Stimulated activated CD4-positive, alpha-beta T cell treated with anti-CD3 and anti-CD28 coated beads, Interleukin-15, amount 100 ng/mL, for 24 hours (primary cell): ENCODE data around the gene COL6A1.
"Not testable (repeated sequence)": the region's sequence is repeated elsewhere in the genome, so short reads cannot be mapped to it uniquely, and the experiment has no call there.

Source experiments
- DNase-seq: peaks from one replicate; pipeline ENCODE4 v3.0.0-alpha.2; 2020

Gene COL6A1

DNA sequence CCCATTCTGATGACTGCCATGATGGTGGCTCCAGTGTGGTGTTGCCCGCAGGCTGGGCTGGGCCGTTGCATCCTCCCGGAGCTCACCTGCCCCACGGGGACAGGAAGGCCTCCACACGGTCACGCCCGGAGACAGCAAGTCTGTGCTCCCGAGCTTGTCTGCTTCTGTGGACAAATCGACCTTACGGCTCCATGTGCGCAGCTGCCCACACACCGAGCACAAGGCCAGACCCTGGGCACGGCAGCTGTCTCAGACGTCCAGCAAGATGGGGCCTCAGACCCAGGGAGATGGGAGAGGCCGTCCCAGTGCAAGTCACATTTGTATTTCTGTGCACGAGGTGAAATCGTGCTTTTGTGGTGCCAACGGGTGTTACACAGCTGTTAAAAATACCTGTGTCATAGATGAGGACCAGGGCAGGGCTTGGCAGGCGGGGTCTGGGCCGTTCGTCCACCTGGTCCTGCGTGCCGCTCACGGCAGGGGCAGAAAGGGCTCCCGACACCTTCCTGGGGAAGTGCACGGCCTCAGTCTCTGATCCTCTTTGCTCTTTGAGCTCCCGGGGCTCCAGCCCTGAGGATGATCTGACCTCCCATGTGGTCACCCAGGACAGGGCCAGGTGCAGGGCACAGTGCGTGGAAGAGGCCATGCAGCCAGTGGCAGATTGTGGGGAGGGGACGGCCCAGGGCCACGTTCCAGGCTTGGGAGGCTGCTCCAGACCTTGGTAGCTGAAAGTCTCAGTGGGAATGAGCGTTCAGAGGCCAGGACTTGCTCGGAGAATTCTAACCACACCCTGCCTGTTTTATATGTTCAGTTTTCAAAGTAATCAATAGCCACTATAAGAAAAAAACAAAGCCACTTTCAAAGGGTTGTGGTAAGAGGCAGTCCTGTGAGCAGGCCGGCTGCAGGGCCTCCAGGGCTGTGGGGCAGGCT lies 13.5 kb downstream of the COL6A1 start:
- peak; percentile 1 for DNase-seq

DNA sequence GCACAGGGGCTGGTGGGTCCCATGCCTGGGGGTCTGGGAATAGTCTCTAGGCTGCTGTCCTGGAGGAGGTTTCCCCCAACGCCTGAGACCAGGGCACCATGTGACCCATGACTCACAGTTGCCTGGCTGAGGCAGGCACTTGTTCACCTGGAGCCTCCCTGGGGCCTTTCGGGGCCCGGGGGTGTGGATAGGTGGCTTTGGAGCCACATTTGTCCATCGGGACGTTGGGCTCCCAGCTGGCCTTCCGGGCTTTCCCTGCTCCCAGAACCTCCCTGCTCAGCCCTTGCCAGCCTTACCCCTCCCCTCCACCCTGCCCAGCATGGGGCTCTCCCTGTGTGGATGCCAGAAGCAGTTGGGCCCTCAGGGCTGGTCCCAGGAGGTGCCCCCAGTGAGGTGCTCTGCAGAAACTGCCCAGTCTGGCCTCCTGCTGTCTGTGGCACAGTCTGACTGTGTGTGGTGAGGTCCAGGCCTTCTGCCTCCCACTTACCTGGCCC lies 14.2 kb downstream of the COL6A1 start:
- DNase-seq: peak; percentile 3

DNA sequence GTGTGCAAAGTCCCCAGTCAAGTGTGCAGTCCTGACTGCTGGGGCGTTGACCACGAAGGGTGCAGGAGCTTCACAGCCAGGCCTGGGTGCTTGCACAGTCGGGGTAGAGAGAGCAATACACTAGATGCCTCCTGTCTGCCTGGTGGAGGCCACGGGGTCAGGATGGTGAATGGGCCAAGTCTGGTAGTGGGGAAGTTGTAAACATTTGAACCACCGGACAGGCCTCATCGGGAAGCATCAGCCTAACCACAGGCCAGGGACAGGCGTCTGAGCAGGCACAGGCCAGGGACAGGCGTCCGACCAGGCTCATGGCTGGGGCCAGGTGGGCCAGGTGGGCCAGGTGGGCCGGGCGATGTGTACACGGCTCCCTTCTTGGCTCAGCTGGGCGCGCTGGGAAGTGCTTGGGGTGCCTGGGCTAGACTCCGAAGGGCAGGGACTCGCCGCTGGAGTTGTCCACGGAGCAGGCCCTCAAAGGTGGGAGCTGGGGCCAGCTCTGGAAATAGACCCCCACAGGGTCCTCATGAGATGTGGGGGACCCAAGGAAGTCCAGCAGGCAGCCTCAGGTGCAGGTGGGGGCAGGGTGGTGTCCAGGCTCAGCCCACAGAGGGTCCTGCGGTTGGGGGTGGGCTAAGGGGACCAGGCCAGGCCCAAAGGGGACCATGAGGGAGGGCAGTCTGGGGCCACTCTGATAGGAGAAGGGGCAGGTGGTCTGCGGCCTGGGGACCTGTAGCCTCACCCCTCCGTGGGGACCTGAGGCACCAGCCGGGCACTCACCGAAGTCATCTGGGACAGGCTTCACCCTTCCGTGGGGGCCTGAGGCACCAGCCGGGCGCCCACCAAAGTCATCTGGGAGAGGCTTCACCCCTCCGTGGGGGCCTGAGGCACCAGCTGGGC lies 15.0 kb downstream of the COL6A1 start:
- no peak for DNase-seq

DNA sequence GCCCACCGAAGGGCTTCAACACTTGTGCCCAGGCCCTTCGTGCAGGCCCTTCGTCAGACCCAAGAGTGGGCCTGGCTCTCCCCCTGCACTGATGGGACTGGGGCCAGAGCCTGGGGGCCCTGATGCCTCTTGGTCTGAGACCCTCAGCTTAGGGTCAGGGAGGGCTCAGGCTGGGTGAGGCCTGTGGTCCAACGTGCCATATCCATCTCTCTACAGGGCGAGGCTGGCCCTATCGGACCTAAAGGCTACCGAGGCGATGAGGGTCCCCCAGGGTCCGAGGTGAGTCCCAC lies 15.6 kb downstream of the COL6A1 start:
- DNase-seq: no peak

DNA sequence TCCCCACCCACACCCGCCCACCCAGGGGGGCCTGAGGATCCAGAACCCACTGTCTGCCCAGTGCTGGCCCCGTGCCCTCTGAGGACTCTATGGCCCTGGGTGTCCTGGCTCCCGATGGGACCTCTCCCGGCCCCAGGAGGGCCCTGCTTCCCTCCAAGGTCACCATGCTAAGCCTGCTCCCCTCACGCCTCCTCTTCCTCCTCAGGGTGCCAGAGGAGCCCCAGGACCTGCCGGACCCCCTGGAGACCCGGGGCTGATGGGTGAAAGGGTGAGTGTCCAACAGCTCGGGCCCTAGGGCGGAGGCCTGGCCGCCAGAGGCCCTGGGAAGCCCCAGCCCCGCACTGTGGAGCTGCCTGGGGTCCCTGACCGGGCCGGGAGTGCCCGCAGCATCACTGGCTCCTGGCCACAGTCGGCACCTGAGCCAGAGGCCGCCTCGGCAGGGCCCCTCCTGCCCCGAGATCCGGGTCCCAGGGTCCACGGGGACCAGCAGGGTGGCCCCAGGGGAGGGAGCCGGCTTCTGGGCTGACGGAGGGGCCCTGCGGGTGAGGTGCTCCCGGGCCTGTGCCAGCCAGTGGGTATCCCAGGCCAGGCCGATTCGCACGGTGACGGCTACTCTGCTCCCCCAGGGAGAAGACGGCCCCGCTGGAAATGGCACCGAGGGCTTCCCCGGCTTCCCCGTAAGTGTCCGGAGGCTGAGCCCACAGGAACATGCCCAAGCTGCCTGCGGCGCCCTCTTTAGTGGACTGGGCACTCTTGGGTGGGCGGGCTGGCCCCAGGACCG lies 16.1 kb downstream of the COL6A1 start:
- DNase-seq: no peak

DNA sequence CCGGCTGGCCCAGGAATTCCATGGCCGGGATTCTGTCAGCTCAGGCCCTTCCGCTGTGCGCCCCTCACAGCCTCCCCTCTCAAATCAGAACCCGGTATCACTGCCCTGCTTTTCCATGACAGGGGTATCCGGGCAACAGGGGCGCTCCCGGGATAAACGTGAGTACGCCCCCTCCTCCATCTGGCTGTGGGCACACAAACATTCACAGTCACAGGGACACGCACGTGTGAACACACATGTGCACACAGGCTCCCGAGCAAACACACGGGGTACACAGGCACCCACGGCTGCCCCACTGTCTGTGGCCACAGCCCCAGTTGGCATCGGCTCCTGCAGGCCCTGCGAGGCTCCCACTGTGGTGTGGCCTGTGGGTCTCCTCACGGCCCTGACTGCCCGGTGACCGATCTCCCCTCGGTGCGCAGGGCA lies 16.7 kb downstream of the COL6A1 start:
- peak; percentile 1 for DNase-seq

DNA sequence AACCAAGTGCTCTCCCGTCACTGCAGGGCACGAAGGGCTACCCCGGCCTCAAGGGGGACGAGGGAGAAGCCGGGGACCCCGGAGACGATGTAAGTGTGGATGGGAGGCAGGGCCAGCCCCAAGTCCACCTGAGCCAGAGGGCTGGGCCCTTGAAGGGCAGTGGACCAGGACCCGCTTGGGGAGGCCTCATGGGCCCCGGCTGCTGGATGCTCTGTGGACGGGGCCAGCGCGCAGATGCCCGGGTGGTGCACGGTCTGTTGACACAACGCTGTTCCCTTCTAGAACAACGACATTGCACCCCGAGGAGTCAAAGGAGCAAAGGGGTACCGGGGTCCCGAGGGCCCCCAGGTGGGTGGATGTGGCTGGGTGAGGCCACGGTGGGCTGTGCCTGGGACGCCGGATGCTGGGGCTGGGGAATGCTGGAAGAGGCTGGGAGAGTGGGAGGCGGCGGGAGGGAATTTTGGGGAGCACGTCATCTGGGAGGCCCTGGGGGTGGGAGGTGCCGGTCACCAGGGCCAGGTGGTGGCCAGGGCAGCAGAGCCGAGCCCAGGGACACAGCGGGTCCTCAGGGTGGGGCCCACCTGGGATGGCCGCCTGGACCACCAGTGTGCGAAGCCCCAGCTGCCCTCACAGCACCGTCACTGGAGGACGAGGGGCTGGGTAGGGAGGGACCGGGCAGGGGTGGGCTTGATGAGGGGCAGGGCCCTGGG lies 17.5 kb downstream of the COL6A1 start:
- DNase-seq: no peak

DNA sequence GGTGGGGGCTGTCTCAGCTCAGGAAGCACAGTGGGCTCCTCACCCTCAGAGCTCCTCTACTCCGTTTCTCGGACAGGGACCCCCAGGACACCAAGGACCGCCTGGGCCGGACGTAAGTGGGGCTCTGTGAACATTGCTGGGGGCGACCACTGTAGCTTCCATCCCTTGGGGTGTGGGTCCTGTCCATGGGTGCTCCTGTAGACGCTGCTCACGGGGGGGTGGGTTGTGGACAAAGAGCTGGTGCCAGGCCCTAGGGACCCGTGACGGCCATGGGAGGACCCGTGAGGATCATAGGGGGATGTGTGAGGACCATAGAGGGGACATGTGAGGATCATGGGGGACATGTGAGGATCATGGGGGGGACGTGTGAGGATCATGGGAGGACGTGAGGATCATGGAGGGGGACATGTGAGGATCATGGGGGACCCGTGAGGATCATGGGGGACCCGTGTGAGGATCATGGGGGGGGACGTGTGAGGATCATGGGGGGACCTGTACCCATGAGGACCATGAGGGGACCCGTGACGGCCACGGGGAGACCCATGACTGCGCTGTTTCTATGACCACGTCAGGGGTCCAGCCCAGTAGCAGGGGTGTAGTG lies 18.1 kb downstream of the COL6A1 start:
- no peak for DNase-seq

DNA sequence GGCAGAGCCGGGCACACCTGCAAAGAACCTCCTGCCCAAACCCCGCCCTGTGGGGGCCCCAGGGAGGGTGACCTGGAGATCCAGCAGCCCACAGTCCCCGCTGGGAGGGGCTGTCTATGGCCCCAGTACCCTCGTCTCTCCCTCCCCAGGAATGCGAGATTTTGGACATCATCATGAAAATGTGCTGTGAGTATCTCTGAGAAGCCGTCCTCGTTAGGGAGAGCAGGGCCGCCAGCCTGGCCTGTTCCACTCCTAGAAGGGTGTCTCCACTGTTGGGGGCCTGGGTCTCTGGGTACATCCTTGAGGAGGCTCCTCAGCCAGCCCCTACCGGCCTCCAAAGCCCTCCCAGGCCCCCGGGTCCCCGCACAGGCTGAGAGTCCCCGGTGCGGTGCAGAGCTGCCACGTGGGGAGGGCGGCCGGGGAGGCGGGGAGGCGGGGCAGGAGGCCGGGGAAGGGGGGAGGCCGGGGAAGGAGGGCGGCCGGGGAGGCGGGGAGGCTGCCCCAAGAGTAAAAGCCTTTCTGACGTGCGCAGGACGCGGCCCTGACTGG lies 18.7 kb downstream of the COL6A1 start:
- DNase-seq: no peak

DNA sequence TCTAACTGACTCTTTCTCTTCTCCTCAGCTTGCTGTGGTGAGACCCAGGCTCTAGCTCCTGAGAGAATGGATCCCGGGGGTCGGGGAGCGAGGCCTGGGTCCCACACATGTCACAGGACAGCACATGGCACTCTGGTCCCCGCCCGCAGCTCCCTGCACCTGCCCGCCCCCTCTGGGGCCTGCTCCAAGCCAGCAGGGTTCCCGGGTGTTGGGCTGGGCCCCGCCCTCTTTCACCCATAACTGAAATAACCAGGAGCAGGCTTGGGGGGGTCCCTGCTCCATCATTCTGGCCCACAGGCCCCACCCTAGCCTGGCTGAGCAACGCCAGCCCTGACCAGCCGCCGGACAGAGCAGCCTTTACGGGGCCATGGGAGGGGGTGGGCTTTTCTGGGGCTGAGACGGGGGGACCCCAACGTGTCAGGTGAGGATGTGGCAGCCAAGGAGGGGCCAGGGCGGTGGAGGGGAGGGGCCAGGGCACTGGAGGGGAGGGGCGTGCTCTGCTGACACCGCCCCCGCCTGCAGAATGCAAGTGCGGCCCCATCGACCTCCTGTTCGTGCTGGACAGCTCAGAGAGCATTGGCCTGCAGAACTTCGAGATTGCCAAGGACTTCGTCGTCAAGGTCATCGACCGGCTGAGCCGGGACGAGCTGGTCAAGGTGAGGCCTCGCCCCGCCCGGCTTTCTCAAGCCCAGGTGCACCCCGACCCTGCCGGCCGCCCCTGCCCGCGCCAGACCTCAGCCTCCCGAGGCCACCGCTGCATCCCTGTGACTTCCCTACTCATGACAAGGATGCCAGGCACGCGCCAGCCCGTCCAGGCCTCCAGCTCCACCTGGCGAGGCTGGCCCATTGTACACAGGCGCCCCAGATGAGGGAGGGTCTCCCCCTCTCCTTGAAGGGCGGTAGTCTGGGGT lies 19.4 kb downstream of the COL6A1 start:
- DNase-seq: no peak

DNA sequence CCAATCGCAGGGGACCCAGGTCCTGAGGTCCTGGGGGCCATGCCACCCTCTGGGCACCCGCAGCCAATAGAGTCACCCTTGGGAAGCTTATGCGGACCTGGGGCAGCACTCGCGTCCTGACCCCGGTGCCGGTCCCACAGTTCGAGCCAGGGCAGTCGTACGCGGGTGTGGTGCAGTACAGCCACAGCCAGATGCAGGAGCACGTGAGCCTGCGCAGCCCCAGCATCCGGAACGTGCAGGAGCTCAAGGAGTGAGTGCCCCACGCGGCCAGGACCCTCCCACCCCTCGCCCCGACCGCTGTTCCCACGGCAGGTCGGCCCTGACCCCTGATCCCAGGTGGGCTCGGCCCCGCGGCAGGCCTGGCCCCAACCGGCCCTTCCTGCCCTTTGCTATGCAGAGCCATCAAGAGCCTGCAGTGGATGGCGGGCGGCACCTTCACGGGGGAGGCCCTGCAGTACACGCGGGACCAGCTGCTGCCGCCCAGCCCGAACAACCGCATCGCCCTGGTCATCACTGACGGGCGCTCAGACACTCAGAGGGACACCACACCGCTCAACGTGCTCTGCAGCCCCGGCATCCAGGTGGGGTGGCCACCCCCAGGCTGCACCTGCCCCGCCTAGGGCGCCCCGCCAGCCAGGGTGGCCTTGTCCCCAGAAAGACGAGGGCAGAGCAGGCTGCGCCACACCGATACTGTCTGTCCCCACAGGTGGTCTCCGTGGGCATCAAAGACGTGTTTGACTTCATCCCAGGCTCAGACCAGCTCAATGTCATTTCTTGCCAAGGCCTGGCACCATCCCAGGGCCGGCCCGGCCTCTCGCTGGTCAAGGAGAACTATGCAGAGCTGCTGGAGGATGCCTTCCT lies 20.5 kb downstream of the COL6A1 start:
- DNase-seq: no peak

DNA sequence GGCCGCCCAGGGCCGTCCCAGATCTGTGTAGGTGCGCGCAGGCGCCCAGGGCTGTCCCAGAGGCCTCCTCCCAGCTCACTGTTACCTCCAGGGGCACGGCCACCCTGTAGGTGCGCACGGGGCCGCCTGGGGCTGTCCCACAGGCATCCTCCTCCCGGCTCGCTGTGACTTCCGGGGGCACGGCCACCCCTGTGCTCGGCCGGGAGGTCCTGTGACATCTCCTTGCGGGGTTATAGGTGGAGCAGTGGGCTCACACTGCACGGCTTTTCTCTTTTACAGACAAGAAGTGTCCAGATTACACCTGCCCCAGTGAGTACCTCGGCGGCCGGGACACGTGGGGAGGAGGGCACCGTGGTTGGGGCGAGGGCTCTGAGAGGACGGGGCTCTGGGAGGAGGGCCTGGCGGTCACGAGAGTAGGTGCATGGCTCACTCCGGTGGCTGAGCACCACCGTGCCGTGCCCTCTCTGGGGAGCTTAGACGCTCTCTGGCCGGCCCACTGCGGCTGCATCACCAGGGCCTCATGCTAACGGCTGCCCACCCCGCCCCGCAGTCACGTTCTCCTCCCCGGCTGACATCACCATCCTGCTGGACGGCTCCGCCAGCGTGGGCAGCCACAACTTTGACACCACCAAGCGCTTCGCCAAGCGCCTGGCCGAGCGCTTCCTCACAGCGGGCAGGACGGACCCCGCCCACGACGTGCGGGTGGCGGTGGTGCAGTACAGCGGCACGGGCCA lies 21.4 kb downstream of the COL6A1 start:
- no peak for DNase-seq

DNA sequence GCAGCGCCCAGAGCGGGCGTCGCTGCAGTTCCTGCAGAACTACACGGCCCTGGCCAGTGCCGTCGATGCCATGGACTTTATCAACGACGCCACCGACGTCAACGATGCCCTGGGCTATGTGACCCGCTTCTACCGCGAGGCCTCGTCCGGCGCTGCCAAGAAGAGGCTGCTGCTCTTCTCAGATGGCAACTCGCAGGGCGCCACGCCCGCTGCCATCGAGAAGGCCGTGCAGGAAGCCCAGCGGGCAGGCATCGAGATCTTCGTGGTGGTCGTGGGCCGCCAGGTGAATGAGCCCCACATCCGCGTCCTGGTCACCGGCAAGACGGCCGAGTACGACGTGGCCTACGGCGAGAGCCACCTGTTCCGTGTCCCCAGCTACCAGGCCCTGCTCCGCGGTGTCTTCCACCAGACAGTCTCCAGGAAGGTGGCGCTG lies 22.0 kb downstream of the COL6A1 start:
- no peak for DNase-seq

DNA sequence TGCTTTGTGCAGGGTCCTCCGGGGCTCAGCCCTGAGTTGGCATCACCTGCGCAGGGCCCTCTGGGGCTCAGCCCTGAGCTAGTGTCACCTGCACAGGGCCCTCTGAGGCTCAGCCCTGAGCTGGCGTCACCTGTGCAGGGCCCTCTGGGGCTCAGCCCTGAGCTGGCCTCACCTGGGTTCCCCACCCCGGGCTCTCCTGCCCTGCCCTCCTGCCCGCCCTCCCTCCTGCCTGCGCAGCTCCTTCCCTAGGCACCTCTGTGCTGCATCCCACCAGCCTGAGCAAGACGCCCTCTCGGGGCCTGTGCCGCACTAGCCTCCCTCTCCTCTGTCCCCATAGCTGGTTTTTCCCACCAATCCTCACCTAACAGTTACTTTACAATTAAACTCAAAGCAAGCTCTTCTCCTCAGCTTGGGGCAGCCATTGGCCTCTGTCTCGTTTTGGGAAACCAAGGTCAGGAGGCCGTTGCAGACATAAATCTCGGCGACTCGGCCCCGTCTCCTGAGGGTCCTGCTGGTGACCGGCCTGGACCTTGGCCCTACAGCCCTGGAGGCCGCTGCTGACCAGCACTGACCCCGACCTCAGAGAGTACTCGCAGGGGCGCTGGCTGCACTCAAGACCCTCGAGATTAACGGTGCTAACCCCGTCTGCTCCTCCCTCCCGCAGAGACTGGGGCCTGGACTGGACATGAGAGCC lies 22.7 kb downstream of the COL6A1 start:
- no peak for DNase-seq

DNA sequence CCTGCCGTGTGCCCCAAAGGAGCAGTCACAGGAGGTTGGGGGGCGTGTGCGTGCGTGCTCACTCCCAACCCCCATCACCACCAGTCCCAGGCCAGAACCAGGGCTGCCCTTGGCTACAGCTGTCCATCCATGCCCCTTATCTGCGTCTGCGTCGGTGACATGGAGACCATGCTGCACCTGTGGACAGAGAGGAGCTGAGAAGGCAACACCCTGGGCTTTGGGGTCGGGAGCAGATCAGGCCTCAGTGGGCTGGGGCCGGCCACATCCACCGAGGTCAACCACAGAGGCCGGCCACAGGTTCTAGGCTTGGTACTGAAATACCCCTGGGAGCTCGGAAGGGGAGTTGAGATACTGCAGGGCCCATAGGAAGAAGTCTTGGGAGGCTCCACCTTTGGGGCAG lies 23.5 kb downstream of the COL6A1 start:
- DNase-seq: no peak

DNA sequence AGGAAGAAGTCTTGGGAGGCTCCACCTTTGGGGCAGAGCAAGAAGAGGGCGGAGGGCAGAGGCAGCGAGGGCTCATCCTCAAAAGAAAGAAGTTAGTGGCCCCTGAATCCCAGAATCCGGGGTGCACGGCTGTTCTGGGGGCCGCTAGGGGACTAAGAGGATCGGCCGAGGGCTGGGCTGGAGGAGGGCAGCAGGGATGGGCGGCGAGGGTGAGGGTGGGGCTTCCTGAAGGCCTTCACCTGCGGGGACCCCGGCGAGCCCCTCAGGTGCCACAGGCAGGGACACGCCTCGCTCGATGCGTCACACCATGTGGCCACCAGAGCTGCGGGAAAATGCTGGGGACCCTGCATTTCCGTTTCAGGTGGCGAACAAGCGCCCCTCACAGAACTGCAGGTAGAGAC lies 23.9 kb downstream of the COL6A1 start:
- no peak for DNase-seq

DNA sequence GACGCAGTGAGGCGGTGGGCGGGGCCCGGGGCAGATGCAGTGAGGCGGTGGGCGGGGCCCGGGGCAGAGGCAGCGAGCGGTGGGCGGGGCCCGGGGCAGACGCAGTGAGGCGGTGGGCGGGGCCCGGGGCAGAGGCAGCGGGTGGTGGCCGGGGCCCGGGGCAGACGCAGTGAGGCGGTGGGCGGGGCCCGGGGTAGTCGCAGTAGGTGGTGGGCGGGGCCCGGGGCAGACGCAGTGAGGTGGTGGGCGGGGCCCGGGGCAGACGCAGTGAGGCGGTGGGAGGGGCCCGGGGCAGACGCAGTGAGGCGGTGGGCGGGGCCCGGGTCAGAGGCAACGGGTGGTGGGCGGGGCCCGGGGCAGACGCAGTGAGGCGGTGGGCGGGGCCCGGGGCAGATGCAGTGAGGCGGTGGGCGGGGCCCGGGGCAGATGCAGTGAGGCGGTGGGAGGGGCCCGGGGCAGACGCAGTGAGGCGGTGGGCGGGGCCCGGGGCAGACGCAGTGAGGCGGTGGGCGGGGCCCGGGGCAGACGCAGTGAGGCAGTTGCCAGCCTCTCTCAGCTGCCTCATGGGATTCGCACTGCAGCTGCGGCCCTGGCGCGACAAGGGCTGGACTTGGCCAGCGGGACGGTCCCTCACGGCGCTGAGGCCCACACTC lies 24.4 kb downstream of the COL6A1 start:
- not testable (repeated sequence) for DNase-seq
